ENCODE results near the gene TMEM185B. TPM values are rescaled to one million over a fixed set of nuclear protein-coding genes. Genes with fewer than 3 reads are reported as not detected.
"Not testable (repeated sequence)": the region's sequence is repeated elsewhere in the genome, so short reads cannot be mapped to it uniquely, and the experiment has no call there.

Gene TMEM185B
- total RNA-seq, 1 donor from 2014 or later, result 31.8 TPM

DNA sequence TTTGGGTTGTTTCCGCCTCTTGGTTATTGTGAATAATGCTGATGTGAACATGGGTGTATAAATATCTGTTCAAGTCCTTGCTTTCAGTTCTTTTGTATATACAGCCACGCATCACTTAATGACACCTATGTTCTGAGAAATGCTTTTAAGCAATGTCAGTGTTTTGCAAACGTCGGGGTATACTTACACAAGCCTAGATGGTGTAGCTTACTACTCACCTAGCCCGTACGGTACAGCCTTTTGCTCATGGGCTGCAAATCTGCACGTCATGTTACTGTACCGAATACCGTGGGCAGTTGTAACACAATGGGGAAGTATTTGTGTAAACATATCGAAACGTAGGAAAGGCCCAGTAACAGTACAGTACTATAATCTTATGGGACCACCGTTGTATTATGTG lies 41.8 kb upstream of the TMEM185B start:
- no peaks in the 10 kb centered on the region for H3K4me1 ChIP-seq
- no peak for DNase-seq (ENCODE audit: low spot score in 2 of 2)
- TF ChIP-seq, protein P1, sequence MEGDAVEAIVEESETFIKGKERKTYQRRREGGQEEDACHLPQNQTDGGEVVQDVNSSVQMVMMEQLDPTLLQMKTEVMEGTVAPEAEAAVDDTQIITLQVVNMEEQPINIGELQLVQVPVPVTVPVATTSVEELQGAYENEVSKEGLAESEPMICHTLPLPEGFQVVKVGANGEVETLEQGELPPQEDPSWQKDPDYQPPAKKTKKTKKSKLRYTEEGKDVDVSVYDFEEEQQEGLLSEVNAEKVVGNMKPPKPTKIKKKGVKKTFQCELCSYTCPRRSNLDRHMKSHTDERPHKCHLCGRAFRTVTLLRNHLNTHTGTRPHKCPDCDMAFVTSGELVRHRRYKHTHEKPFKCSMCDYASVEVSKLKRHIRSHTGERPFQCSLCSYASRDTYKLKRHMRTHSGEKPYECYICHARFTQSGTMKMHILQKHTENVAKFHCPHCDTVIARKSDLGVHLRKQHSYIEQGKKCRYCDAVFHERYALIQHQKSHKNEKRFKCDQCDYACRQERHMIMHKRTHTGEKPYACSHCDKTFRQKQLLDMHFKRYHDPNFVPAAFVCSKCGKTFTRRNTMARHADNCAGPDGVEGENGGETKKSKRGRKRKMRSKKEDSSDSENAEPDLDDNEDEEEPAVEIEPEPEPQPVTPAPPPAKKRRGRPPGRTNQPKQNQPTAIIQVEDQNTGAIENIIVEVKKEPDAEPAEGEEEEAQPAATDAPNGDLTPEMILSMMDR (IDR thresholded peaks at IDR 0.05), result no peak

DNA sequence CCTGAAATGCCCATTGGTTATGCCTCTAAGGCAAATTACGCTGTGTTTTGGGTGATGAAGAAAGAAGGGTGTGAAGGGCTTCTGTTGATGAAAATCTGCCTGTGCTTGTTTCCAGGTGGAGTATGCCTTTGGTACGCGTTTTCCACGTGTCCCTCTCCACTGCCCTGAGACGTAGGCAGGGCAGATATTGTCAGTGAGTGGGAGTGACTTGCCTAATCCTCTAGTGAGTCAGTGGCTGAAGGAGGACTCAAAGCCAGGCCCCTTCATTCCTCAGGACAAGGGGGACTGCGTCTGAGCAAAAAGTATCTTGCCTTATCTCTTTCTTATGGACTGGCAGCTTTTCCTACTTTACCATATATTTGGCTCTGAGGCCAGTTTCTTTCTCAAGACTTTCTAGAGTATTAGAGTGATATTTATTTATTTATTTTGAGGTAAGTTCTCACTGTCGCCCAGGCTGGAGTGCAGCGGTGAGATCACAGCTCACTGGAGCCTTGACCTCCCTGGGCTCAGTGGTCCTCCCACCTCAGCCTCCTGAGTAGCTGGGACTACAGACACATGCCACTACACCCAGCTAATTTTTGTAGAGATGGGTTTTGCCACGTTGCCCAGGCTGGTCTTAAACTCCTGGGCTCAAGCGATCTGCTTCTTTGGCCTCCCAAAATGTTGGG lies 39.7 kb upstream of the TMEM185B start:
- H3K9me3 ChIP-seq, result no peaks in the 10 kb centered on the region
- H3K27me3 ChIP-seq, result no peaks in the 10 kb centered on the region
- no peak for DNase-seq (ENCODE audit: low spot score in 2 of 2)
- no peaks in the 10 kb centered on the region for H3K4me1 ChIP-seq
- no peak overlapping the region for H3K4me3 ChIP-seq
- H3K36me3 ChIP-seq, result no peaks in the 10 kb centered on the region
- no peak overlapping the region for H3K27ac ChIP-seq
- intact Hi-C loops (cut with DNase I), result no loop called here
- TF ChIP-seq, protein P1 (IDR thresholded peaks at IDR 0.05), result no peak

More for the DNA sequence above, 41.8 kb upstream of the TMEM185B start:
- no peaks in the 10 kb centered on the region for H3K36me3 ChIP-seq
- H3K27me3 ChIP-seq, result no peaks in the 10 kb centered on the region
- no peak overlapping the region for H3K27ac ChIP-seq
- intact Hi-C loops (cut with DNase I), result no loop called here
- no peaks in the 10 kb centered on the region for H3K9me3 ChIP-seq
- H3K4me3 ChIP-seq, result no peak overlapping the region

DNA sequence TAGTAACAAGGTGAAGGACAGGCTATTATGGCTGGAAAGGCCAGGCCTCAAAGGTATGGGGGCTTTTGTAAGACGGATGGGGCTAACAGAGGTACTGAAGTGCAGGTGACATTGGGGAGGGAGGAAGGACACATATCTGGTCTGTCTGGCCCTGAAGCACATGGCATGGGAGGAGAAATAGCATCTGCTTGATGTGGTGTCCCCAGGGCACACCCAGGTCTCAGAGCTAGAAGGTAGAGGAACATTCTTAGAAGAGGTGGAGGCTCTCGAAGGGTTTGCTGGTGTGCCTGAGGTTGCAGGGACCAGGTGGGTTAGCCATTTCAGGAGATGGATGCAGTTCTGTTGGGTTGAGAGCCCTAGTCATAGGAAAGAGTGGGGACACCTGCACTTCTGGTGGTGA lies 39.0 kb upstream of the TMEM185B start:
- Histone ChIP-seq H3K4me3 (no peak overlapping the region), H3K27me3 (no peaks in the 10 kb centered on the region), H3K36me3 (no peaks in the 10 kb centered on the region), H3K4me1 (peaks cover 0 to 3% of the 10 kb centered on the region in 2 donors), H3K27ac (no peak overlapping the region), H3K9me3 (no peaks in the 10 kb centered on the region)
- TF ChIP-seq, protein P1 (IDR thresholded peaks at IDR 0.05), result no peak
- intact Hi-C loops (cut with DNase I), result no loop called here
- DNase-seq (ENCODE audit: low spot score in 2 of 2), result no peak

DNA sequence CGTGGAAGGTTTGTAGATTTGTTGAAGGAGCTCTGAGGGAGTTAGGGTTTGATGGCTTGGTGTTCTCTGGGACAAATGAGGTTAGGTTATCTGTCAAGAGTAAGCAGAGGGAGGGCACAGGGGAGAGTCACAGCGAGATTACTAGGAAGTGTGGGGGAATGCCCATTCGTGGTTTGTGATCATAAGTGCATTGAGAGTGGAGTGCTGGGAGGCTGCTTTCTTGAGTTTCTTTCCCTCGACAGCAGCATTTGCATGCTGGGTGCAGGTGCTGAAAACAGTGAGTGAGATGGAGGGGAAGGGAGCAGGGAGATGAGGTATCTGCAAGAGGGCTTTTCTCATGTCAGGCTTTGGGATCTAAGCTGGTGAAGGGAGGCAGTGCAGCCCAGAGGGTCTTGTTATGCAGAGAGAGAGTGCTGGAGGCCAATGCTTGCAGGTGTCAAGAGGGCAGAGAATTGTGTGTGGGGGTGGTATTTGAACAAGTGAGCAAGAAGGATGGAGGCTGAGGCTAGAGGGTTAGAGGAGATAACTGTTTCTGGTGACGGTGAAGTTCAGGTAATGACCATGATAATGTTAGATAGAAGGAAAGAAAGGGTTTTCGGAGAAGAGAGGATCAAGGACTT lies 38.3 kb upstream of the TMEM185B start:
- Histone ChIP-seq H3K27me3 (no peaks in the 10 kb centered on the region), H3K4me1 (peaks cover 0 to 3% of the 10 kb centered on the region in 2 donors), H3K36me3 (no peaks in the 10 kb centered on the region), H3K9me3 (no peaks in the 10 kb centered on the region), H3K27ac (no peak overlapping the region), H3K4me3 (no peak overlapping the region)
- intact Hi-C loops (cut with DNase I), result no loop called here
- DNase-seq (ENCODE audit: low spot score in 2 of 2), result no peak
- TF ChIP-seq, protein P1 (IDR thresholded peaks at IDR 0.05), result no peak

DNA sequence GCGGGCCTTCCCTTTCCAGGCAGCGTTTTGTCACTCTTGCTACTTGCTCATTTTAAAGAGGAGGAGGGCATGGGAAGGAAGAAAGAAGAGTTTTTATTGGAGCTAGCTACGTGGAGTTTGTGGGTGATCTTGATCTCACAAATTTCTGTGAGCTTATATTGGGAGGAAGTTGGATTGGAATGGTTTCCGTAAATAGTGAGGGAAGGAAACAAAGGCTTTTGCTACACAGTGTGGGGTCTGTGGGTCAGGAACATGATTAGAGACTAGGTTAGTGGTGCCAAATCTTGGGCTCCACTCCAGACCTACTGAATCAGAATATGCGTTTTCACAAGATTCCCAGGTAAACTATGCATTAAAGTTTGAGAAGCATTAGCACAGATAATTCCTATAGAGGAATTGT lies 37.5 kb upstream of the TMEM185B start:
- H3K4me3 ChIP-seq, result no peak overlapping the region
- intact Hi-C loops (cut with DNase I), result no loop called here
- no peak overlapping the region for H3K27ac ChIP-seq
- no peaks in the 10 kb centered on the region for H3K27me3 ChIP-seq
- no peaks in the 10 kb centered on the region for H3K9me3 ChIP-seq
- DNase-seq (ENCODE audit: low spot score in 2 of 2), result no peak
- H3K36me3 ChIP-seq, result no peaks in the 10 kb centered on the region
- peaks cover 0 to 3% of the 10 kb centered on the region in 2 donors for H3K4me1 ChIP-seq
- TF ChIP-seq, protein P1 (IDR thresholded peaks at IDR 0.05), result no peak

DNA sequence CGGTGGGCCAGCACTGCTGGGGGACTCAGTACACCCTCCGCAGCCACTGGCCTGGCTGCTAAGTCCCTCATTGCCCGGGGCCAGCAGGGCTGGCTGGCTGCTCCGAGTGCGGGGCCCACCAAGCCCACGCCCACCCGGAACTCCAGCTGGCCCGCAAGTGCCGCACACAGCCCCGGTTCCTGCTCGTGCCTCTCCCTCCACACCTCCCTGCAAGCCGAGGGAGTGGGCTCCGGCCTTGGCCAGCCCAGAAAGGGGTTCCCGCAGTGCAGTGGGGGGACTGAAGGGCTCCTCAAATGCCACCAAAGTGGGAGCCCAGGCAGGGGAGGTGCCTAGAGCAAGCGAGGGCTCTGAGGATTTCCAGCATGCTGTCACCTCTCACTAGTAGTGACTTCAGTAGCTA lies 36.7 kb upstream of the TMEM185B start:
- H3K36me3 ChIP-seq; H3K9me3 ChIP-seq; H3K27me3 ChIP-seq; H3K4me1 ChIP-seq; H3K4me3 ChIP-seq; H3K27ac ChIP-seq; DNase-seq (ENCODE audit: low spot score in 2 of 2): not testable (repeated sequence)
- intact Hi-C loops (cut with DNase I), result loop anchor here (10.0 kb wide), 2 partner anchors 425 to 1385 kb away; partner anchors contain the start of gene CLASP1
